HepG2 (cell line): Measurements from ENCODE around the gene APOL2. TPM values are rescaled to one million over a fixed set of nuclear protein-coding genes. Genes with fewer than 3 reads are reported as not detected.
A peak's percentile ranks its signal among the peaks of the same experiment; 100 is the strongest.
"Not testable (repeated sequence)": the region's sequence is repeated elsewhere in the genome, so short reads cannot be mapped to it uniquely, and the experiment has no call there.

Source experiments
- CEBPG ChIP-seq: IDR thresholded peaks from 2 replicates; pipeline ENCODE4 v1.6.1; 2016
- FOXO1 ChIP-seq: sonication (generic); formaldehyde crosslinking; IDR thresholded peaks from 2 replicates; pipeline ENCODE4 v1.4.0; 2020; ENCODE audit warnings: missing genetic modification reagents
- HDAC1 ChIP-seq: sonication (generic); formaldehyde crosslinking; IDR thresholded peaks from 2 replicates; pipeline ENCODE4 v1.5.1; 2020; ENCODE audit warnings: mild to moderate bottlenecking, missing genetic modification reagents
- IRF2 ChIP-seq: IDR thresholded peaks from 2 replicates; pipeline ENCODE4 v1.6.1; 2018; ENCODE audit warnings: missing genetic modification reagents, missing compliant biosample characterization
- MIER3 ChIP-seq: IDR thresholded peaks from 2 replicates; pipeline ENCODE4 v1.6.1; 2016; ENCODE audit warnings: missing compliant biosample characterization, borderline replicate concordance
- NR2C2 ChIP-seq: sonication (generic); formaldehyde crosslinking; IDR thresholded peaks from 2 replicates; pipeline ENCODE4 v1.4.0; 2020; ENCODE audit warnings: missing genetic modification reagents, mild to moderate bottlenecking, moderate library complexity, borderline replicate concordance
- TARDBP ChIP-seq: sonication (generic); formaldehyde crosslinking; IDR thresholded peaks from 2 replicates; pipeline ENCODE4 v1.8.0; 2022; ENCODE audit warnings: mild to moderate bottlenecking, missing genetic modification reagents
- ZNF563 ChIP-seq: sonication (generic); formaldehyde crosslinking; IDR thresholded peaks from 2 replicates; pipeline ENCODE4 v1.8.0; 2022; ENCODE audit warnings: mild to moderate bottlenecking, moderate library complexity, missing genetic modification reagents
- ZNF564 ChIP-seq: sonication (generic); formaldehyde crosslinking; IDR thresholded peaks from 2 replicates; pipeline ENCODE4 v1.8.1; 2023; ENCODE audit warnings: mild to moderate bottlenecking, missing genetic modification reagents
- polyA plus RNA-seq, 8 experiments: library from polyadenylated mRNA; depleted of rRNA in 3 of 8; stranded (reverse) in 7 of 8; unstranded in 1 of 8; fragments of >200 nt; fragmentation: Illumina TruSeq in 4 of 8; extraction: Trizol in 4 of 8; gene quantifications; 2 replicates each; pipeline versions ENCODE4 v1.2.1 to v1.2.3, GENCODE V29; 2011 to 2016; ENCODE audit warnings: low read depth in 4 of 8, missing spikeins in 1 of 8, mixed read lengths in 1 of 8; ENCODE audit not compliant: insufficient read depth in 1 of 8
- total RNA-seq, 5 experiments: library from RNA; depleted of rRNA; stranded (reverse); fragments of >200 nt; fragmentation: Illumina TruSeq; extraction: Trizol; gene quantifications; 2 replicates each; pipeline ENCODE4 v1.2.3, GENCODE V29; 2016; ENCODE audit warnings: low read depth in 1 of 5
- TF ChIP-seq, protein P1 (sequence below), 2 experiments: fragments of 450-650 bp in 1 of 2; sonication (generic) in 1 of 2; formaldehyde crosslinking in 1 of 2; IDR thresholded peaks; 2 replicates each; pipeline versions ENCODE4 v1.6.1 to v1.8.0; 2016 to 2022; ENCODE audit warnings: antibody characterized with exemption in 1 of 2, mild to moderate bottlenecking in 1 of 2, missing genetic modification reagents in 1 of 2
- TF ChIP-seq, protein P2 (sequence below): IDR thresholded peaks from 2 replicates; pipeline ENCODE4 v1.6.1; 2016; ENCODE audit warnings: low read depth, missing genetic modification reagents, missing compliant biosample characterization
- TF ChIP-seq, protein P3 (sequence below): sonication (generic); formaldehyde crosslinking; IDR thresholded peaks from 2 replicates; pipeline ENCODE4 v1.4.0; 2020; ENCODE audit warnings: mild to moderate bottlenecking, missing genetic modification reagents

Gene APOL2
- total and polyA plus RNA-seq, 2 of the 13 experiments (the other 11 are each of a cell fraction or from before 2014, with no cell fraction given), result 28.7 to 51.2 TPM

DNA sequence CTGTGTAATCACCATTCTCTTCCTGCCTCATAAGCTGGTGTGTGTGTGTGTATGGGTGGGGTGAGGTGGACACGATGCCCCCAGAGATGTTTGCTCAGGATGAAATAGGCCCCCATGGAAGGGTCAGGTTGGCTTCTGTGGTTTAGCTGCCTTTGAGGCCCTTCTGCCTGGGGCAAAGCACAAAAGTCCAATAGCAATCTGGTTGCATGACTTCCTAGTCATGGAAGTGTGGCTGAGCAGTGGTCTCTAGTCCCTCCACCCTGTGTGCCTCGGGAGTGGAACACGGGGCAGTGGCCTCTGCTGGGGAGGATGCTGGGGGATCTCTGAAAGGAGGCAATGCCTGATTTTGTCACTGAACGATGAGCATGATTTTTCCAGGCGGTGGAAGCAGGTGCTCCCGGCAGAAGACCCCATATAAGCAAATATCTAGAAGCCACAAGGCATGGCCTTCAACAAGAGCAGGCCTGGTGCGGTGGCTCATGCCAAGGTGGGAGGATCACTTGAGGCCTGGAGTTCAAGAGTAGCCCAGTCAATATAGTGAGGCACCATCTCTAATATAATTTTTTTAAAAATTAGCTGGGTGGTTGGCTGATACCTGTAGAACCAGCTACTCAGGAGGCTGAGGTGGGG lies 12.8 kb upstream of the APOL2 start (continued):
- TF ChIP-seq, protein P1, sequence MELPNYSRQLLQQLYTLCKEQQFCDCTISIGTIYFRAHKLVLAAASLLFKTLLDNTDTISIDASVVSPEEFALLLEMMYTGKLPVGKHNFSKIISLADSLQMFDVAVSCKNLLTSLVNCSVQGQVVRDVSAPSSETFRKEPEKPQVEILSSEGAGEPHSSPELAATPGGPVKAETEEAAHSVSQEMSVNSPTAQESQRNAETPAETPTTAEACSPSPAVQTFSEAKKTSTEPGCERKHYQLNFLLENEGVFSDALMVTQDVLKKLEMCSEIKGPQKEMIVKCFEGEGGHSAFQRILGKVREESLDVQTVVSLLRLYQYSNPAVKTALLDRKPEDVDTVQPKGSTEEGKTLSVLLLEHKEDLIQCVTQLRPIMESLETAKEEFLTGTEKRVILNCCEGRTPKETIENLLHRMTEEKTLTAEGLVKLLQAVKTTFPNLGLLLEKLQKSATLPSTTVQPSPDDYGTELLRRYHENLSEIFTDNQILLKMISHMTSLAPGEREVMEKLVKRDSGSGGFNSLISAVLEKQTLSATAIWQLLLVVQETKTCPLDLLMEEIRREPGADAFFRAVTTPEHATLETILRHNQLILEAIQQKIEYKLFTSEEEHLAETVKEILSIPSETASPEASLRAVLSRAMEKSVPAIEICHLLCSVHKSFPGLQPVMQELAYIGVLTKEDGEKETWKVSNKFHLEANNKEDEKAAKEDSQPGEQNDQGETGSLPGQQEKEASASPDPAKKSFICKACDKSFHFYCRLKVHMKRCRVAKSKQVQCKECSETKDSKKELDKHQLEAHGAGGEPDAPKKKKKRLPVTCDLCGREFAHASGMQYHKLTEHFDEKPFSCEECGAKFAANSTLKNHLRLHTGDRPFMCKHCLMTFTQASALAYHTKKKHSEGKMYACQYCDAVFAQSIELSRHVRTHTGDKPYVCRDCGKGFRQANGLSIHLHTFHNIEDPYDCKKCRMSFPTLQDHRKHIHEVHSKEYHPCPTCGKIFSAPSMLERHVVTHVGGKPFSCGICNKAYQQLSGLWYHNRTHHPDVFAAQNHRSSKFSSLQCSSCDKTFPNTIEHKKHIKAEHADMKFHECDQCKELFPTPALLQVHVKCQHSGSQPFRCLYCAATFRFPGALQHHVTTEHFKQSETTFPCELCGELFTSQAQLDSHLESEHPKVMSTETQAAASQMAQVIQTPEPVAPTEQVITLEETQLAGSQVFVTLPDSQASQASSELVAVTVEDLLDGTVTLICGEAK (IDR thresholded peaks at IDR 0.05), result not testable (repeated sequence)
- TF ChIP-seq, protein P1 (CRISPR knock-in tag; IDR thresholded peaks at IDR 0.05), result peak; percentile 72; the same call in 1 of the 2 replicates
- TF ChIP-seq MIER3 (peak; percentile 73; the same call in 1 of the 2 replicates), TARDBP (CRISPR knock-in tag) (peak; percentile 66; the same call in 1 of the 2 replicates), ZNF564 (CRISPR knock-in tag) (0 out of 2 replicates have a peak, but pooled peaks have one; percentile 25), FOXO1 (CRISPR knock-in tag) (peak; percentile 82; the same call in 1 of the 2 replicates), ZNF563 (CRISPR knock-in tag) (peak; percentile 24; the same call in 1 of the 2 replicates), IRF2 (CRISPR knock-in tag) (peak; percentile 98), CEBPG (CRISPR knock-in tag) (peak; percentile 76), HDAC1 (CRISPR knock-in tag) (peak; percentile 84), NR2C2 (CRISPR knock-in tag) (peak; percentile 67)
- TF ChIP-seq, protein P2, sequence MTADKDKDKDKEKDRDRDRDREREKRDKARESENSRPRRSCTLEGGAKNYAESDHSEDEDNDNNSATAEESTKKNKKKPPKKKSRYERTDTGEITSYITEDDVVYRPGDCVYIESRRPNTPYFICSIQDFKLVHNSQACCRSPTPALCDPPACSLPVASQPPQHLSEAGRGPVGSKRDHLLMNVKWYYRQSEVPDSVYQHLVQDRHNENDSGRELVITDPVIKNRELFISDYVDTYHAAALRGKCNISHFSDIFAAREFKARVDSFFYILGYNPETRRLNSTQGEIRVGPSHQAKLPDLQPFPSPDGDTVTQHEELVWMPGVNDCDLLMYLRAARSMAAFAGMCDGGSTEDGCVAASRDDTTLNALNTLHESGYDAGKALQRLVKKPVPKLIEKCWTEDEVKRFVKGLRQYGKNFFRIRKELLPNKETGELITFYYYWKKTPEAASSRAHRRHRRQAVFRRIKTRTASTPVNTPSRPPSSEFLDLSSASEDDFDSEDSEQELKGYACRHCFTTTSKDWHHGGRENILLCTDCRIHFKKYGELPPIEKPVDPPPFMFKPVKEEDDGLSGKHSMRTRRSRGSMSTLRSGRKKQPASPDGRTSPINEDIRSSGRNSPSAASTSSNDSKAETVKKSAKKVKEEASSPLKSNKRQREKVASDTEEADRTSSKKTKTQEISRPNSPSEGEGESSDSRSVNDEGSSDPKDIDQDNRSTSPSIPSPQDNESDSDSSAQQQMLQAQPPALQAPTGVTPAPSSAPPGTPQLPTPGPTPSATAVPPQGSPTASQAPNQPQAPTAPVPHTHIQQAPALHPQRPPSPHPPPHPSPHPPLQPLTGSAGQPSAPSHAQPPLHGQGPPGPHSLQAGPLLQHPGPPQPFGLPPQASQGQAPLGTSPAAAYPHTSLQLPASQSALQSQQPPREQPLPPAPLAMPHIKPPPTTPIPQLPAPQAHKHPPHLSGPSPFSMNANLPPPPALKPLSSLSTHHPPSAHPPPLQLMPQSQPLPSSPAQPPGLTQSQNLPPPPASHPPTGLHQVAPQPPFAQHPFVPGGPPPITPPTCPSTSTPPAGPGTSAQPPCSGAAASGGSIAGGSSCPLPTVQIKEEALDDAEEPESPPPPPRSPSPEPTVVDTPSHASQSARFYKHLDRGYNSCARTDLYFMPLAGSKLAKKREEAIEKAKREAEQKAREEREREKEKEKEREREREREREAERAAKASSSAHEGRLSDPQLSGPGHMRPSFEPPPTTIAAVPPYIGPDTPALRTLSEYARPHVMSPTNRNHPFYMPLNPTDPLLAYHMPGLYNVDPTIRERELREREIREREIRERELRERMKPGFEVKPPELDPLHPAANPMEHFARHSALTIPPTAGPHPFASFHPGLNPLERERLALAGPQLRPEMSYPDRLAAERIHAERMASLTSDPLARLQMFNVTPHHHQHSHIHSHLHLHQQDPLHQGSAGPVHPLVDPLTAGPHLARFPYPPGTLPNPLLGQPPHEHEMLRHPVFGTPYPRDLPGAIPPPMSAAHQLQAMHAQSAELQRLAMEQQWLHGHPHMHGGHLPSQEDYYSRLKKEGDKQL (CRISPR knock-in tag), result peak; percentile 75
- TF ChIP-seq, protein P3, sequence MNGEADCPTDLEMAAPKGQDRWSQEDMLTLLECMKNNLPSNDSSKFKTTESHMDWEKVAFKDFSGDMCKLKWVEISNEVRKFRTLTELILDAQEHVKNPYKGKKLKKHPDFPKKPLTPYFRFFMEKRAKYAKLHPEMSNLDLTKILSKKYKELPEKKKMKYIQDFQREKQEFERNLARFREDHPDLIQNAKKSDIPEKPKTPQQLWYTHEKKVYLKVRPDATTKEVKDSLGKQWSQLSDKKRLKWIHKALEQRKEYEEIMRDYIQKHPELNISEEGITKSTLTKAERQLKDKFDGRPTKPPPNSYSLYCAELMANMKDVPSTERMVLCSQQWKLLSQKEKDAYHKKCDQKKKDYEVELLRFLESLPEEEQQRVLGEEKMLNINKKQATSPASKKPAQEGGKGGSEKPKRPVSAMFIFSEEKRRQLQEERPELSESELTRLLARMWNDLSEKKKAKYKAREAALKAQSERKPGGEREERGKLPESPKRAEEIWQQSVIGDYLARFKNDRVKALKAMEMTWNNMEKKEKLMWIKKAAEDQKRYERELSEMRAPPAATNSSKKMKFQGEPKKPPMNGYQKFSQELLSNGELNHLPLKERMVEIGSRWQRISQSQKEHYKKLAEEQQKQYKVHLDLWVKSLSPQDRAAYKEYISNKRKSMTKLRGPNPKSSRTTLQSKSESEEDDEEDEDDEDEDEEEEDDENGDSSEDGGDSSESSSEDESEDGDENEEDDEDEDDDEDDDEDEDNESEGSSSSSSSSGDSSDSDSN (CRISPR knock-in tag), result peak; percentile 69
